Measurements from ENCODE around the gene SMC5.

DNA sequence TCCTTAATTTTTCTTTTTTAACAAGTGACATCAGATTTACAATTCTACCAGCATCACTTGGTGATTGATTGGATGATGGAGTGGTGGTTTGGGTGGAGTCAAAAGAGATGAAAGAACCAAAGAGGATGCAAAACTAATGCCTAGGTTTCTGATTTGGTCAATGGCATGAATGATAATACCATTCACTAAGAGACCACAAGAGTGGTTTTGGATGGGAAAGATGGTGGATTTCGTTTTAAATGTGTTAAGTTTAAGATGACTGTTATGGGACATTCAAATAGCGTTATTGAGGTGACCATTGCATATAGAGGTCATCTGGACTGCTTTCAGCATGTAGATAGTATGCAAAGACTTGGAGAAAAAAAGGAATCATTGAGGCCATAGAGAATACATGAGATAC, 3.6 kb downstream of the SMC5 start:
- TF ChIP-seq POLR2AphosphoS5 (IDR thresholded peaks at IDR 0.05): no peak
- TF ChIP-seq, protein P1, sequence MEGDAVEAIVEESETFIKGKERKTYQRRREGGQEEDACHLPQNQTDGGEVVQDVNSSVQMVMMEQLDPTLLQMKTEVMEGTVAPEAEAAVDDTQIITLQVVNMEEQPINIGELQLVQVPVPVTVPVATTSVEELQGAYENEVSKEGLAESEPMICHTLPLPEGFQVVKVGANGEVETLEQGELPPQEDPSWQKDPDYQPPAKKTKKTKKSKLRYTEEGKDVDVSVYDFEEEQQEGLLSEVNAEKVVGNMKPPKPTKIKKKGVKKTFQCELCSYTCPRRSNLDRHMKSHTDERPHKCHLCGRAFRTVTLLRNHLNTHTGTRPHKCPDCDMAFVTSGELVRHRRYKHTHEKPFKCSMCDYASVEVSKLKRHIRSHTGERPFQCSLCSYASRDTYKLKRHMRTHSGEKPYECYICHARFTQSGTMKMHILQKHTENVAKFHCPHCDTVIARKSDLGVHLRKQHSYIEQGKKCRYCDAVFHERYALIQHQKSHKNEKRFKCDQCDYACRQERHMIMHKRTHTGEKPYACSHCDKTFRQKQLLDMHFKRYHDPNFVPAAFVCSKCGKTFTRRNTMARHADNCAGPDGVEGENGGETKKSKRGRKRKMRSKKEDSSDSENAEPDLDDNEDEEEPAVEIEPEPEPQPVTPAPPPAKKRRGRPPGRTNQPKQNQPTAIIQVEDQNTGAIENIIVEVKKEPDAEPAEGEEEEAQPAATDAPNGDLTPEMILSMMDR (IDR thresholded peaks at IDR 0.05): no peak
